MM.1S (cell line): ENCODE results near the gene RNF224.

Experiments used
- DNase-seq: peaks from one replicate; pipeline ENCODE4 v3.0.0-alpha.2; 2015
- H2AFZ ChIP-seq: fragments of 300-600 bp; sonication (generic); 2 replicates; pipeline ENCODE4 v1.6.0; 2016; ENCODE audit warnings: antibody characterized with exemption, low read length
- H3F3A ChIP-seq: fragments of 300-600 bp; sonication (generic); 2 replicates; pipeline ENCODE4 v1.6.1; 2016; ENCODE audit warnings: mild to moderate bottlenecking, antibody characterized with exemption, low read length, moderate library complexity, mixed read lengths; ENCODE audit not compliant: insufficient read depth
- H3K27ac ChIP-seq: fragments of 300-600 bp; sonication (generic); 2 replicates; pipeline ENCODE4 v1.5.1; 2016; ENCODE audit warnings: mild to moderate bottlenecking, low read length
- H3K27me3 ChIP-seq: fragments of 300-600 bp; sonication (generic); replicated peaks from 2 replicates; pipeline ENCODE4 v1.6.0; 2016; ENCODE audit warnings: low read length; ENCODE audit not compliant: insufficient read depth
- H3K36me3 ChIP-seq: fragments of 300-600 bp; sonication (generic); replicated peaks from 2 replicates; pipeline ENCODE4 v1.6.1; 2016; ENCODE audit warnings: mild to moderate bottlenecking, low read length, mixed read lengths; ENCODE audit not compliant: insufficient read depth
- H3K4me1 ChIP-seq: fragments of 300-600 bp; sonication (generic); 2 replicates; pipeline ENCODE4 v1.6.1; 2016; ENCODE audit warnings: low read length, mixed read lengths
- H3K4me2 ChIP-seq: fragments of 300-600 bp; sonication (generic); 2 replicates; pipeline ENCODE4 v1.6.0; 2016; ENCODE audit warnings: low read depth, low read length
- H3K4me3 ChIP-seq: fragments of 300-600 bp; sonication (generic); 2 replicates; pipeline ENCODE4 v1.5.1; 2016; ENCODE audit warnings: low read length, mixed read lengths
- H3K79me2 ChIP-seq: fragments of 300-600 bp; sonication (generic); 2 replicates; pipeline ENCODE4 v1.6.1; 2016; ENCODE audit warnings: mixed run types, low read length, mixed read lengths
- H3K9ac ChIP-seq: fragments of 300-600 bp; sonication (generic); 2 replicates; pipeline ENCODE4 v1.6.1; 2016; ENCODE audit warnings: low read length, mixed read lengths
- H3K9me2 ChIP-seq: fragments of 300-600 bp; sonication (generic); replicated peaks from 2 replicates; pipeline ENCODE4 v1.6.1; 2016; ENCODE audit warnings: mild to moderate bottlenecking, low read length, mixed read lengths; ENCODE audit not compliant: insufficient read depth
- H3K9me3 ChIP-seq: fragments of 300-600 bp; sonication (generic); replicated peaks from 2 replicates; pipeline ENCODE4 v1.6.1; 2016; ENCODE audit warnings: mild to moderate bottlenecking, low read length, mixed read lengths; ENCODE audit not compliant: insufficient read depth
- H4K20me1 ChIP-seq: fragments of 300-600 bp; sonication (generic); 2 replicates; pipeline ENCODE4 v1.6.1; 2016; ENCODE audit warnings: mild to moderate bottlenecking, low read length, moderate library complexity, mixed read lengths; ENCODE audit not compliant: insufficient read depth
- EZH2 ChIP-seq: fragments of 300-600 bp; sonication (generic); optimal IDR thresholded peaks from 2 replicates; pipeline ENCODE3; 2017; ENCODE audit warnings: low read depth, mild to moderate bottlenecking, antibody characterized with exemption, low read length, mixed read lengths
- EZH2phosphoT487 ChIP-seq: fragments of 300-600 bp; sonication (generic); IDR thresholded peaks from 2 replicates; pipeline ENCODE4 v1.6.1; 2018; ENCODE audit warnings: antibody characterized with exemption, low read length
- TF ChIP-seq, protein P1 (sequence below): fragments of 300-600 bp; sonication (generic); IDR thresholded peaks from 2 replicates; pipeline ENCODE4 v1.5.1; 2016; ENCODE audit warnings: antibody characterized with exemption, low read length, mixed read lengths

RNF224 gene

DNA sequence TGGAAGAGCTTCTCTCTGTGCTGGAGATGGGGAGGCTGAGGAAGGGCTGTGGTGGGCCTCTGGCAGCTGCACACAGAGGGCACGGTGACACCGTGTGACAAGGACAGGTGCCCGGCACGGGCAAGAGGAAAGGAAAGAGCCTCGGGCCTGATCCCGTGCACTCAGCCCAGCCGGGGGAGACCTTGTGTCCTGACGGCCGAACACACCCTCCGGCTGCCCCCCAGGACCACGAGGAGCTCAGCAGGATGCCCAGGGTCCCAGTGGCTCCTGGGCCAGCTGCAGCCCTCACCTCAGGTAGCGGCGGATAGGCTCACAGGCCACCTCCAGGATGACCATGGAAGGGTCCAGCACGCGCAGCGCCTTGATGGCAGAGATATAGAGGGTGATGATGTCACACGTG, 44.5 kb upstream of the RNF224 start:
- no peaks in the 10 kb centered on the region for H4K20me1 ChIP-seq
- H3K36me3 ChIP-seq, result no peaks in the 10 kb centered on the region

DNA sequence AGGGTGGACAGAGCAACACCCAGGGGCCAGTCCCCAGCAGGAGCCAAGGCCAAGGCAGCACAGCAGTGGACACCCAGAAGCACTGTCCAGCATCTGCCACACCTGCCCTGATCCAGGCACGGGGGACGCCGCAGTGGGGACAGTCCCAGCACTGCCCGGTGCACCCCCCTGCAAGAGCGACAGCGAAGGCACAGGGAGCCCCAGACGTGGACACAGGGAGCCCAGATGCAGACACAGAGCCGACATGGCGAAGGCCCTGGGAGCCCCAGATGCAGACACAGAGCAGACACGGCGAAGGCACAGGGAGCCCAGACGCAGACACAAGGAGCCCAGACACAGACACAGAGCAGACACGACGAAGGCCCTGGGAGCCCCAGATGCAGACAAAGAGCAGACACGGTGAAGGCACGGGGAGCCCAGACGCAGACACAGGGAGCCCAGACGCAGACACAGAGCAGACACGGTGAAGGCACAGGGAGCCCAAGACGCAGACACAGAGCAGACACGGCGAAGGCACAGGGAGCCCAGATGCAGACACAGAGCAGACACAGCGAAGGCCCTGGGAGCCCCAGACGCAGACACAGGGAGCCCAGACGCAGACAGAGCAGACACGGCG, 43.2 kb upstream of the RNF224 start:
- peaks cover 38% of the 10 kb centered on the region for H3K79me2 ChIP-seq
- no peaks in the 10 kb centered on the region for H4K20me1 ChIP-seq
- no peak overlapping the region for H3K27ac ChIP-seq
- H3K9ac ChIP-seq, result no peak overlapping the region
- DNase-seq, result no peak
- H3K36me3 ChIP-seq, result no peaks in the 10 kb centered on the region
- H3K27me3 ChIP-seq, result no peaks in the 10 kb centered on the region
- H3K9me3 ChIP-seq, result no peaks in the 10 kb centered on the region
- H3K9me2 ChIP-seq, result no peaks in the 10 kb centered on the region
- no peak overlapping the region for H2AFZ ChIP-seq
- no peak overlapping the region for H3K4me3 ChIP-seq
- H3K4me2 ChIP-seq, result no peak overlapping the region
- peaks cover 11% of the 10 kb centered on the region for H3K4me1 ChIP-seq
- peaks cover 5% of the 10 kb centered on the region for H3F3A ChIP-seq
- TF ChIP-seq, protein P1, sequence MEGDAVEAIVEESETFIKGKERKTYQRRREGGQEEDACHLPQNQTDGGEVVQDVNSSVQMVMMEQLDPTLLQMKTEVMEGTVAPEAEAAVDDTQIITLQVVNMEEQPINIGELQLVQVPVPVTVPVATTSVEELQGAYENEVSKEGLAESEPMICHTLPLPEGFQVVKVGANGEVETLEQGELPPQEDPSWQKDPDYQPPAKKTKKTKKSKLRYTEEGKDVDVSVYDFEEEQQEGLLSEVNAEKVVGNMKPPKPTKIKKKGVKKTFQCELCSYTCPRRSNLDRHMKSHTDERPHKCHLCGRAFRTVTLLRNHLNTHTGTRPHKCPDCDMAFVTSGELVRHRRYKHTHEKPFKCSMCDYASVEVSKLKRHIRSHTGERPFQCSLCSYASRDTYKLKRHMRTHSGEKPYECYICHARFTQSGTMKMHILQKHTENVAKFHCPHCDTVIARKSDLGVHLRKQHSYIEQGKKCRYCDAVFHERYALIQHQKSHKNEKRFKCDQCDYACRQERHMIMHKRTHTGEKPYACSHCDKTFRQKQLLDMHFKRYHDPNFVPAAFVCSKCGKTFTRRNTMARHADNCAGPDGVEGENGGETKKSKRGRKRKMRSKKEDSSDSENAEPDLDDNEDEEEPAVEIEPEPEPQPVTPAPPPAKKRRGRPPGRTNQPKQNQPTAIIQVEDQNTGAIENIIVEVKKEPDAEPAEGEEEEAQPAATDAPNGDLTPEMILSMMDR, result no peak
- TF ChIP-seq EZH2phosphoT487 (no peak), EZH2 (no peak)

More for the DNA sequence above, 44.5 kb upstream of the RNF224 start:
- H3K9ac ChIP-seq, result no peak overlapping the region
- H2AFZ ChIP-seq, result no peak overlapping the region
- no peaks in the 10 kb centered on the region for H3K27me3 ChIP-seq
- peaks cover 32% of the 10 kb centered on the region for H3K79me2 ChIP-seq
- no peaks in the 10 kb centered on the region for H3K9me3 ChIP-seq
- H3K9me2 ChIP-seq, result no peaks in the 10 kb centered on the region
- TF ChIP-seq, protein P1, result no peak
- TF ChIP-seq EZH2, result no peak
- TF ChIP-seq EZH2phosphoT487, result no peak
- peaks cover 11% of the 10 kb centered on the region for H3K4me1 ChIP-seq
- no peak for DNase-seq
- H3K4me2 ChIP-seq, result no peak overlapping the region
- H3K4me3 ChIP-seq, result no peak overlapping the region
- H3K27ac ChIP-seq, result no peak overlapping the region
- H3F3A ChIP-seq, result no peaks in the 10 kb centered on the region

DNA sequence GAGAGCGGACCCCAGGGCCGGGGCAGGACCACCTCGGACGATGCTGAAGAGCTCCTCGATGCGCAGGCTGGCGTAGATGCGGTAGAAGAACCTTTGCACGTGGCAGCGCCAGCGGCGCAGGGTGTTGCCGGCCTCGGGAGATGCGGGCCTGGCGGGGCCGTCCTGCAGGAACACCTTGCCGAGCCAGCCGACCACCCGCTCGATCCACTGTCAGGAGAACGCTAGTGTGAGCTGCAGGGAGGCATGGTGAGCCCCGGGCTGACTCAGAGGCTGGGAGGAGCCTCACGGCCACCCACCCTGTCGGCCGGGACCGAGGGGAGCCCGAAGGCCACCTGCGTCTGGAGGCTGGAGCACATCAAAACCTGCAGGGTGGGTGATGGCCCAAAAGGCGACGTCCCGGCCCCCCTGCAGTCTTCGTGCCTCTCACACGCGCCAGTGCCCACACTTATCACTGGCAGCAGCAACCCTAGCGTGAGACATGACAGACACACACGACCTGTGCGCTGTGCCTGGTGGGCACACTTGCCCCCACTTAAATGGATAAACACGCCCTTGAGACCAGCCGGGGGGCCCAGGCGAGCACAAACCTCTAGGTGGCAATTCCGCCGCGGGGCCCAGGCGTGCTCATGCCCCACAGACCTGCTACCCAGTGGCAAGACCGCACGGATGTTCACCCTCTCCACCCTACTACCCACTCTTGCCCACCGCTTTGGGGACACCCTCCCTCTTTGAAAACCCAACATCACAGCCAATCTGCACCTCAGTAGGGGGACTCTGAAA, 42.2 kb upstream of the RNF224 start:
- no peaks in the 10 kb centered on the region for H4K20me1 ChIP-seq

More for the DNA sequence above, 42.2 kb upstream of the RNF224 start:
- no peak overlapping the region for H3K27ac ChIP-seq
- H3K4me1 ChIP-seq, result peaks cover 16% of the 10 kb centered on the region
- no peaks in the 10 kb centered on the region for H3K9me3 ChIP-seq
- peaks cover 48% of the 10 kb centered on the region for H3K79me2 ChIP-seq
- no peaks in the 10 kb centered on the region for H3K9me2 ChIP-seq
- TF ChIP-seq EZH2, result no peak
- TF ChIP-seq EZH2phosphoT487, result no peak
- TF ChIP-seq, protein P1, result no peak
- H3K27me3 ChIP-seq, result no peaks in the 10 kb centered on the region
- no peaks in the 10 kb centered on the region for H3K36me3 ChIP-seq
- peaks cover 15% of the 10 kb centered on the region for H3F3A ChIP-seq
- DNase-seq, result no peak
- H2AFZ ChIP-seq, result no peak overlapping the region
- no peak overlapping the region for H3K4me2 ChIP-seq
- H3K9ac ChIP-seq, result no peak overlapping the region
- H3K4me3 ChIP-seq, result no peak overlapping the region
